Upper lobe of left lung (tissue), 4 donors: Measurements from ENCODE around the gene GALNT13.

Experiments used
- POLR2AphosphoS5 ChIP-seq, 2 donors: sonication (generic); formaldehyde crosslinking; IDR thresholded peaks; one replicate each; pipeline ENCODE4 v1.5.1; 2017; ENCODE audit warnings: antibody characterized with exemption in 2 of 2
- TF ChIP-seq, protein P1 (sequence below), 6 experiments: fragments of 450-650 bp in 4 of 6; fragments of 200-600 bp in 2 of 6; sonication (generic) in 2 of 6; IDR thresholded peaks; one replicate each; pipeline ENCODE4 v1.5.1; 2016 to 2019; ENCODE audit warnings: antibody characterized with exemption in 6 of 6

DNA sequence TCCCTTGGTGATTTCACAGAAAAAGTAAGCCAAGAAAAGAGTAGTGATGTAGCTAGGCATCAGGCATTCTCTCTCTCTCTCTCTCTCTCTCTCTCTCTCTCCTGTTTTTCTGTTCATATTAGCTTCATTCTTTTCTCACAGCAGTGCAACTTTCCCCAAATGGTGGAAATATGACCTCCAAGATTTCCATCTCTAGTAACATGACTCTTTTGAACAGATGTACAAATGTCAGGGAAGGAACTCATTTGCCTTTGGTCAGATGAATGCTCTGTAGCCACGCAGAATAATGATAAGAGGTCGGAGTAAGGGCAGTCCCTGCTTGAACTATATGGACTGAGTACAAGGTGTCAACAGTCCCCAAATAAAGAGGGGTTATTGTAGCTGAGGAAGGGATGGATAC, 316.2 kb downstream of the GALNT13 start:
- TF ChIP-seq POLR2AphosphoS5 (IDR thresholded peaks at IDR 0.05), result no peak
- TF ChIP-seq, protein P1, sequence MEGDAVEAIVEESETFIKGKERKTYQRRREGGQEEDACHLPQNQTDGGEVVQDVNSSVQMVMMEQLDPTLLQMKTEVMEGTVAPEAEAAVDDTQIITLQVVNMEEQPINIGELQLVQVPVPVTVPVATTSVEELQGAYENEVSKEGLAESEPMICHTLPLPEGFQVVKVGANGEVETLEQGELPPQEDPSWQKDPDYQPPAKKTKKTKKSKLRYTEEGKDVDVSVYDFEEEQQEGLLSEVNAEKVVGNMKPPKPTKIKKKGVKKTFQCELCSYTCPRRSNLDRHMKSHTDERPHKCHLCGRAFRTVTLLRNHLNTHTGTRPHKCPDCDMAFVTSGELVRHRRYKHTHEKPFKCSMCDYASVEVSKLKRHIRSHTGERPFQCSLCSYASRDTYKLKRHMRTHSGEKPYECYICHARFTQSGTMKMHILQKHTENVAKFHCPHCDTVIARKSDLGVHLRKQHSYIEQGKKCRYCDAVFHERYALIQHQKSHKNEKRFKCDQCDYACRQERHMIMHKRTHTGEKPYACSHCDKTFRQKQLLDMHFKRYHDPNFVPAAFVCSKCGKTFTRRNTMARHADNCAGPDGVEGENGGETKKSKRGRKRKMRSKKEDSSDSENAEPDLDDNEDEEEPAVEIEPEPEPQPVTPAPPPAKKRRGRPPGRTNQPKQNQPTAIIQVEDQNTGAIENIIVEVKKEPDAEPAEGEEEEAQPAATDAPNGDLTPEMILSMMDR (IDR thresholded peaks at IDR 0.05), result no peak
